Measurements from ENCODE around the gene PHF10.
"Not testable (repeated sequence)": the region's sequence is repeated elsewhere in the genome, so short reads cannot be mapped to it uniquely, and the experiment has no call there.

PHF10 gene

DNA sequence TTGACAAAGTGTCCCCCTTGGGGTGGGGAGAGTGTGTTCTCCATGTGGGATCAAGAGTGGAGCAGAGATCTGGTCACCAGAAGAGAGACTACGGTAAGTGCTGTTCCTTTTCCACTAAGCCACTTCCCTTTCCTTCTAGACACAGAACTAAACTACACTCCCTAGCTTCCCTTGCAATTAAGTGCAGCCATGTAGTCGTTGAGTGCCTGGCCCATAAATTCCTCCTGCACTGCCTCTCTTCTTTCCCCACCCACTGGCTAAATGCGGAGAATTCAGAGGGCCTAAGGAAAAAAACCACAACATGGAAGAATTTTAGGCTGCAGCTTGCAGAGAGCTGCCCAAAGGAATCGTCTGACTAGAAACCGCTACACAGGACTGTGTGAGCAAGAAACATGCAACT is 24.0 kb downstream of the PHF10 start:
- TF ChIP-seq, protein P1, sequence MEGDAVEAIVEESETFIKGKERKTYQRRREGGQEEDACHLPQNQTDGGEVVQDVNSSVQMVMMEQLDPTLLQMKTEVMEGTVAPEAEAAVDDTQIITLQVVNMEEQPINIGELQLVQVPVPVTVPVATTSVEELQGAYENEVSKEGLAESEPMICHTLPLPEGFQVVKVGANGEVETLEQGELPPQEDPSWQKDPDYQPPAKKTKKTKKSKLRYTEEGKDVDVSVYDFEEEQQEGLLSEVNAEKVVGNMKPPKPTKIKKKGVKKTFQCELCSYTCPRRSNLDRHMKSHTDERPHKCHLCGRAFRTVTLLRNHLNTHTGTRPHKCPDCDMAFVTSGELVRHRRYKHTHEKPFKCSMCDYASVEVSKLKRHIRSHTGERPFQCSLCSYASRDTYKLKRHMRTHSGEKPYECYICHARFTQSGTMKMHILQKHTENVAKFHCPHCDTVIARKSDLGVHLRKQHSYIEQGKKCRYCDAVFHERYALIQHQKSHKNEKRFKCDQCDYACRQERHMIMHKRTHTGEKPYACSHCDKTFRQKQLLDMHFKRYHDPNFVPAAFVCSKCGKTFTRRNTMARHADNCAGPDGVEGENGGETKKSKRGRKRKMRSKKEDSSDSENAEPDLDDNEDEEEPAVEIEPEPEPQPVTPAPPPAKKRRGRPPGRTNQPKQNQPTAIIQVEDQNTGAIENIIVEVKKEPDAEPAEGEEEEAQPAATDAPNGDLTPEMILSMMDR (conservative IDR thresholded peaks at IDR 0.05; ENCODE audit: low read depth, low read length), result no peak
- no peak for DNase-seq (ENCODE audit: low read depth)
- H3K4me3 ChIP-seq (ENCODE audit: low read length), result peak overlapping the region; percentile 89

DNA sequence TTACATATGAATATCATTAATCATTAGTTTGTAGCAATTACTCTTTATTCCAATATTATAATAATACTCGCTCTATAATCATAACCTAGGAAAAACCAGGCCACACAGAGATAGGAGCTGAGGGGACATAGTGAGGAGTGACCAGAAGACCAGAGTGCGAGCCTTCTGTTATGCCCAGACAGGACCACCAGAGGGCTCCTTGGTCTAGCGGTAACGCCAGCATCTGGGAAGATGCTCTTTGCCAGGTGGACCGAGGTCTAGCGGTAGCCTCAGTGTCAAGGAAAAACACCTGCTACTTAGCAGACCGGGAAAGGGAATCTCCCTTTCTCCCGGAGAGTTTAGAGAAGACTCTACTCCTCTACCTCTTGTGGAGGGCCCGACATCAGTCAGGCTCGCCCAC is 27.2 kb downstream of the PHF10 start:
- not testable (repeated sequence) for DNase-seq (ENCODE audit: low read depth); H3K4me3 ChIP-seq (ENCODE audit: low read length)
- TF ChIP-seq, protein P1 (conservative IDR thresholded peaks at IDR 0.05; ENCODE audit: low read depth, low read length), result peak; percentile 49

DNA sequence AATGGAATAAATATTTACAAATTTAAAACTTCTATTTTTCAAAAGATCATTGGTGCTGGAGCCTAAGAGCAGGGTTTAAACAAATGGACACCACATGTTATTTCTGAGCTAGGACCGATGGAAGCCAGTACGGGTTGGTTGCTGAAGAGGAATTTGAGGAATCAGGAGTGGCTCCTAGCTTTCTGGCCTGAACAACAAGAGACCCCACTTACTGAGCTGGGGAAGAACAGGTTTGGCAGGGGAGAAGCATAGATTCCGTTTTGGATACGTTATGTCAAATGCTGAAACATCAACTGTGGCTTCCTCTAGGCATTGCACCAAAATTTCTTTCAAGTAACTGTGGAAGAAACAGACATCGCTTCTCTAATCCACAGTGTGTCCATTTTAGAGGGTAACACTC is 29.2 kb downstream of the PHF10 start:
- no peak for DNase-seq (ENCODE audit: low read depth)
- H3K4me3 ChIP-seq (ENCODE audit: low read length), result no peak overlapping the region
- TF ChIP-seq, protein P1 (conservative IDR thresholded peaks at IDR 0.05; ENCODE audit: low read depth, low read length), result no peak

DNA sequence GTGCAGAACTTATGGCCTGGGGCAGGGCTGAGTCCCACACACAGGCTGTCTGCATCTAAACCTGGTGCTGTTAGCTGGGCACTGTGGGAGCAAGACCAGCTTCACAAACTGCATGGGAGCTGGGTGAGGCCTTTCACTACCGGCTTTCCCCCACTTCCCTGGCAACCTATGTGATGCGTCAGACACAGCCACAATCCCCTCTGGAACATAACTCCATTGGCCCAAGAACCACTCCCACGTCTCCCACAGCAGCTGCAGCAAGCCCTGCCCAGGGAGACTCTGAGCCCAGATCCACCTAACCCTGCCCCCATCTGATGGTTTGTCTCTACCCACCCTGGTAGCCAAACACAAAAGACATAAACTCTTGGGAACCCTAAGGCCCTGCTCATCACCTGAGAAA is 31.8 kb downstream of the PHF10 start:
- no peak for DNase-seq (ENCODE audit: low read depth)
- H3K4me3 ChIP-seq (ENCODE audit: low read length), result no peak overlapping the region
- TF ChIP-seq, protein P1 (conservative IDR thresholded peaks at IDR 0.05; ENCODE audit: low read depth, low read length), result no peak

DNA sequence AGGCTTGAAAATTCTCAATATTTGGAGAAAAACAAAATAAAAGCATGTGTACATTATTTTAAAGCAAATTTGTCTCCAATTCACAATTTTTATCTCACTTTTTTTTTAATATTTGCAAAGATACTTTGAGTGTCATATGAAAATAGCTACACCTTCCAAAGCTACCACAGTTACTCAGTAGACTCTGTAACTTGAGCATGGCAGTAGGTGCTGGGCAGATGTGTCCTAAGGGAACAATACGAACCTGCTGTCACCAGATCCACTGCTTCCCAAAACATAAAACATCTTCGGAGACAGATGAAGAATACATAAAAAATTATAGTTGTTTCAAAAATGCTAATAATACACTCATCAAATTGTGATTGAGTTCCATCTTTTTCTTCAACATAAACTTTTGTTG is 33.0 kb downstream of the PHF10 start:
- TF ChIP-seq, protein P1 (conservative IDR thresholded peaks at IDR 0.05; ENCODE audit: low read depth, low read length), result no peak
- no peak for DNase-seq (ENCODE audit: low read depth)
- H3K4me3 ChIP-seq (ENCODE audit: low read length), result no peak overlapping the region

DNA sequence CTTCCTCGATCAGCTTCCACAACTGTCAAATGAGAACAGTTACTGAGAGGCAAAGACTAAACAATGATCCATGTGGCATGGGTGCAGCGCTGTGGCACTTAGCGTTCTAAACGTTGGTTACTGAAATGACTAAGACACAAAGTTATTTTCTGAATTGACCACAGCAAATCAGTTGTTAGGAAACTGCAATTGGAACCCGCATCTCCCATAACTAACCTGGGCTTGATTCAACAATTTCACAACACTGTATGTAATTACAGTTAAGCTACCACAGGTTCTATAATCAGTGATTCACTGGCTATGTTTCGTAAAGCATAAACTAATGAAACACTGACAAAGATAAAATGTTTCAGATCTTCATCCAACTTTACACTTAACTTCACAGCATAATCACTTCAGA is 35.0 kb downstream of the PHF10 start:
- TF ChIP-seq, protein P1 (conservative IDR thresholded peaks at IDR 0.05; ENCODE audit: low read depth, low read length), result no peak
- DNase-seq (ENCODE audit: low read depth), result peak; percentile 40

DNA sequence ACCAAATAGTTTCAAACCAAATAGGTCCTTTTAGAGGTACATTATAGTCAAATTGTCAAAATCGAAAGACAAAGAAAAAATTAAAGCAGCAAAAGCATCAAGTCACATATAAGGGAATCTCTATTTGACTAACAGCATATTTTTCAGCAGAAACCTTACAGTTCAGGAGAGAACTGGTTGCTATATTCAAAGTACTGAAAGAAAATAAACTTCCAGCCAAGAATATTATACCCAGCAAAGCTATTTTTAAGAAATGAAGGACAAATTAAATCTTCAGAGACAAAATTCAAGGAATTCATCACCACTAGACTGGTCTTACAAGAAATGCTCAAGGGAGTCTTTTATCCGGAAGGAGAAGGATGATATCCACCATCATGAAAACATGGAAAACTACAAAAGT is 38.4 kb downstream of the PHF10 start:
- H3K4me3 ChIP-seq (ENCODE audit: low read length), result no peak overlapping the region
- no peak for DNase-seq (ENCODE audit: low read depth)
- TF ChIP-seq, protein P1 (conservative IDR thresholded peaks at IDR 0.05; ENCODE audit: low read depth, low read length), result no peak

More for the DNA sequence above, 35.0 kb downstream of the PHF10 start:
- no peak overlapping the region for H3K4me3 ChIP-seq (ENCODE audit: low read length)

All from retinal pigment epithelial cell (primary cell).